DOHH2 (cell line): Measurements from ENCODE around the gene RANBP1.

Experiments
- EZH2phosphoT487 ChIP-seq: fragments of 200-600 bp; sonication (generic); IDR thresholded peaks from 2 replicates; pipeline ENCODE4 v1.6.1; 2017; ENCODE audit warnings: borderline replicate concordance, mild to moderate bottlenecking, antibody characterized with exemption, low read length, moderate library complexity, mixed read lengths
- TF ChIP-seq, protein P1 (sequence below): fragments of 200-600 bp; sonication (generic); IDR thresholded peaks from one replicate; pipeline ENCODE4 v1.5.1; 2014; ENCODE audit warnings: antibody characterized with exemption, mild to moderate bottlenecking, low read depth, low read length; ENCODE audit not compliant: poor library complexity, severe bottlenecking

DNA sequence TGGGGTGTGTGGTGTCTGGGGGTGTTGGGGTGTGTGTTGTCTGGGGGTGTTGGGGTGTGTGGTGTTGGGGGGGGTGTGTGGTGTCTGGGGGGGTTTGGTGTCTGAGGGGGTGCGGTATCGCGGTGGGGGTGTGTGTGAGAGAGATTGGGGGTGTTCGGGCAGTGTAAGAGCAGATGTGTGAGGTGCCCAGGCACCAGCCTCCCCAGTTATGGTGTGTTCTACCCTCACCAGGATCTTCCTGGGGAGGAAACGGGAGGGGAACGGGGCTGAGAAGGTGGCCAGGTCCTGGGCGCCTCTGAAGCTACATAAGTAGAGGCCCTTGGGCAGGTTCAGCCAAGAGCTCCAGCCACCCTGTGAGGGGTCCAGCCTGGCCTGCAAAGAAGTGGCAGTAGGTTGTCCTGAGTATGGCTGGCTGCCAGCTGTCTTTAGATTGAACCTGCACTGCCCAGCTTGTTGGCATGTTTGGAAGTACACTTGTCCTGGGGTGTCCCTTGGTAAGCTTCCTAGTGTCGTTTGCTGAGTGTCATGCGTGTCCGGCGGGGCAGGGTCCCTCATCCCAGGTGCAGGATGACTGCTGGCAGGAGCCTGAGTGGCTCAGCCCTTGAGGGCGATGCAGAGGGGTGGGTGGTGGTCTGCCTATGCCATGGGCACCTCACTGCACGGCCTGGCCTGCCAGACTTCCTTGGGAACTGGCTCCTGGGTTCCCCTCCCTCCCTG is 7.6 kb downstream of the RANBP1 start:
- TF ChIP-seq, protein P1, sequence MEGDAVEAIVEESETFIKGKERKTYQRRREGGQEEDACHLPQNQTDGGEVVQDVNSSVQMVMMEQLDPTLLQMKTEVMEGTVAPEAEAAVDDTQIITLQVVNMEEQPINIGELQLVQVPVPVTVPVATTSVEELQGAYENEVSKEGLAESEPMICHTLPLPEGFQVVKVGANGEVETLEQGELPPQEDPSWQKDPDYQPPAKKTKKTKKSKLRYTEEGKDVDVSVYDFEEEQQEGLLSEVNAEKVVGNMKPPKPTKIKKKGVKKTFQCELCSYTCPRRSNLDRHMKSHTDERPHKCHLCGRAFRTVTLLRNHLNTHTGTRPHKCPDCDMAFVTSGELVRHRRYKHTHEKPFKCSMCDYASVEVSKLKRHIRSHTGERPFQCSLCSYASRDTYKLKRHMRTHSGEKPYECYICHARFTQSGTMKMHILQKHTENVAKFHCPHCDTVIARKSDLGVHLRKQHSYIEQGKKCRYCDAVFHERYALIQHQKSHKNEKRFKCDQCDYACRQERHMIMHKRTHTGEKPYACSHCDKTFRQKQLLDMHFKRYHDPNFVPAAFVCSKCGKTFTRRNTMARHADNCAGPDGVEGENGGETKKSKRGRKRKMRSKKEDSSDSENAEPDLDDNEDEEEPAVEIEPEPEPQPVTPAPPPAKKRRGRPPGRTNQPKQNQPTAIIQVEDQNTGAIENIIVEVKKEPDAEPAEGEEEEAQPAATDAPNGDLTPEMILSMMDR, result no peak
- no peak for TF ChIP-seq EZH2phosphoT487
